CD4-positive, alpha-beta T cell treated with Interleukin-15 for 1 hour (primary cell): ENCODE results near the gene ESRRA.
"Not testable (repeated sequence)": the region's sequence is repeated elsewhere in the genome, so short reads cannot be mapped to it uniquely, and the experiment has no call there.

ENCODE experiments used
- DNase-seq: peaks from one replicate; pipeline ENCODE4 v3.0.0-alpha.2; 2020

ESRRA gene

GRCh38 chr11:64314146-64314804 is 9.0 kb downstream of the ESRRA start:
- no peak for DNase-seq

DNA sequence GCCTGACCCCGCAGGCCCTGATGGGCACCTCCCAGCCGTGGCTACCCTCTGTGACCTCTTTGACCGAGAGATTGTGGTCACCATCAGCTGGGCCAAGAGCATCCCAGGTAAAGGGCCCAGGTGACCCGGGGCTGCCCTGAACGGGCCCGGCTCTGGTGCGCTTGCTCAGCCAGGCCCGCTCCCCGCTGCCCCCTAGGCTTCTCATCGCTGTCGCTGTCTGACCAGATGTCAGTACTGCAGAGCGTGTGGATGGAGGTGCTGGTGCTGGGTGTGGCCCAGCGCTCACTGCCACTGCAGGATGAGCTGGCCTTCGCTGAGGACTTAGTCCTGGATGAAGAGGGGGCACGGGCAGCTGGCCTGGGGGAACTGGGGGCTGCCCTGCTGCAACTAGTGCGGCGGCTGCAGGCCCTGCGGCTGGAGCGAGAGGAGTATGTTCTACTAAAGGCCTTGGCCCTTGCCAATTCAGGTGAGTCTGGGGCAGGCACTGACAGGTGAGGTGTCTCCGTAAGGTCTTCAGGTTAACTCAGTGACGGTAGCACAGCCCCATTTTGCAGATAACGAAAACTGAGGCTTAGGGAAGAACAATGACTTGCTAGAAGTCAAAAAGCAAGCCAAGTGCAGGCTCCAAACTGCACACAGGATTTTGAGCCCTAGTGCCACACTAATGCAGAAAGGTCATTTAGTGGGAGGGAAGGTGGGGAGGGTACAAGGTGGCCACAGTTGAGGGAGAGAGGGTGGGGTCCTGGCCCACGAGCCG is 9.7 kb downstream of the ESRRA start:
- DNase-seq = no peak

- DNase-seq = not testable (repeated sequence)
Measured at GRCh38 chr11:64315667-64316526, 10.6 kb downstream of the ESRRA start.

DNA sequence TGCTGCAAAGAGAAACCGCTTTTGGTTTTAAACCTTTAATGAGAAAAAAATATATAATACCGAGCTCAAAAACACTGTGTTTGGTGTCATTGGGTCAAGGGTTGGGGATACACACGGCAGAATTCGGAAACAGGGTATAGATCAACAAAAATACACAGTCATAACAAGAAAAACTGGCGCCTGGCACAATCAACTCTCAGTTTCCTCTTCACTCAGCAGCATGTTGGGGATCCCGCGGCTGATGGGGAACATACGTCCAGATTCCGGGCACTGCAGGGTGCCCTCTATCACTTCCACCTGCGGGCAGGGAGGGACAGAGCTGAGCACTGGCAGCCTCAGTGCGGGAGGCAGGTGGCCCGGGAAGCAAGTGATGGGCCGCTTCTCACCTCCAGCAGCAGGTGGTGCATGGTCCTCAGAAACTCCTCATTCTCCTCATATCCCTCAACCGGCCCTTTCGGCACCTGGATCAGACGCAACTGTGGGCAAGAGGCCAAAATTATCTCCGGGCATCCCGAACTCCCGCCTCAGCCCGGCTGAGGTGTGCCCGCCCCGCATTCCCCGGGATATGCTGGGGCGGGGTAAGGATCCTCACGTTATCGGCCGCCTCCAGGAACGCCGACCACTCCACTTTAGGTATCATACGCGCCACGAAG is 11.5 kb downstream of the ESRRA start:
- peak; percentile 53 for DNase-seq

- peak; percentile 98 for DNase-seq
Measured at GRCh38 chr11:64317325-64317960, 12.1 kb downstream of the ESRRA start, which contains the start of gene TRMT112. TSS of gene TRMT112 (minus strand) at chr11:64317559. CDS start at chr11:64317526, 33 bp downstream.

GRCh38 chr11:64317961-64318765 is 12.8 kb downstream of the ESRRA start, which contains the start of gene PRDX5:
TSS of gene PRDX5 (plus strand) at chr11:64318121. CDS start at chr11:64318216, 95 bp downstream.
- DNase-seq = peak; percentile 98

DNA sequence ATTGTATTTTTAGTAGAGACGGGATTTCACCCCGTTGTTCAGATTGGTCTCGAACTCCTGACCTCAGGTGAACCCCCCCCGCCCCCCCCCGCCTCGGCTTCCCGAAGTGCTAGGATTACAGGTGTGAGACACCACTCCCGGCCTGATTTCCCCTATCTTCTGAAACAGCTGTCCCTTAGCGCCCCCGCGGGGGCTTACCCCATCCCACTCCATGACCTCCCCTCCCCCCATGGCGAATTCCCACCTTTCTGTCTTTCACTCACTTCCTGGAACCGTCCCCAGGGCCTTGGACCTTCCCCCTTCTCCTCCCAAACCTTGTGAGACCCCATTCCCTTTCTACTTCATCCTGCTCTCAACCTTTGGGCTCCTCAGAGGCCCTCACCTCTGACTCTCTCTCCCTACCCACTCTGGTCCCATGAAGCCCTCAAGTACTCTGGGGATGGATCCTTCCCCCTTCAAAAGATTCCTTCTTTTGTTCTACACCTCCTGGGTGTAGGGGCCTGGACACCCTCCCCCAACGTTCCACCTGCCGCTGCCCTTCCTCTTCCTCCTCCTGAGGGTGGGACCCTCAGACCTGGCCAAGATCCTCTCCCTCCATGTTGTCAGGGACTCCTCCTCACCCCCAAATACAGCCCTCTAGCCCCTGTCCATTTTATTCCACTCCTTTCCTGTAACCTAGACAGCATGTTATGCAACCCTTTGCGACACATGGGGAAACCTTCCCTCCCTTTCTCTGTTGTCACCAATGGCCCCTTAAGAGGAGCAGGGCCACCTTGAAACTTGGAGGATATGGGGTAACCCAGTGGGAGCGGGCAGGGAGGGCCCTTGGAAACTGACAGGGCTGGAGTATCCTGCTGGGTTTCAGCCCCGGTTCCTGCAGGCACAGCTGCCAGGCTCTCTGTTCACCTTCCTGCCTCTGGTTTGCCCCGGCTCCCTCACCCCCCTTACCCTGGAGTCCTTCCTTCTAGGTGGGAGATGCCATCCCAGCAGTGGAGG is 13.7 kb downstream of the ESRRA start:
- DNase-seq = no peak

GRCh38 chr11:64320556-64320955 is 15.2 kb downstream of the ESRRA start:
- DNase-seq = no peak

DNA sequence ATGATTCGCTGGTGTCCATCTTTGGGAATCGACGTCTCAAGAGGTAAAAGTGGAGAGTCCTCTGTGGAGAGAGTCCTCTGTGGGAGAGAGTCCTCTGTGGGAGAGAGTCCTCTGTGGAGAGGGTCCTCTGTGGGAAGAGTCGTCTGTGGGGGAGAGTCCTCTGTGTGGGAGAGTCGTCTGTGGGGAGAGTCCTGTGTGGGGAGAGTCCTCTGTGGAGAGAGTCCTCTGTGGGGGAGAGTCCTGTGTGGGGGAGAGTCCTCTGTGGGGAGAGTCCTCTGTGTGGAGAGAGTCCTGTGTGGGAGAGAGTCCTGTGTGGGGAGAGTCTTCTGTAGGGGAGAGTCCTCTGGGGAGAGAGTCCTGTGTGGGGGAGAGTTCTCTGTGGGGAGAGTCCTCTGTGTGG is 15.7 kb downstream of the ESRRA start:
- DNase-seq = no peak

DNA sequence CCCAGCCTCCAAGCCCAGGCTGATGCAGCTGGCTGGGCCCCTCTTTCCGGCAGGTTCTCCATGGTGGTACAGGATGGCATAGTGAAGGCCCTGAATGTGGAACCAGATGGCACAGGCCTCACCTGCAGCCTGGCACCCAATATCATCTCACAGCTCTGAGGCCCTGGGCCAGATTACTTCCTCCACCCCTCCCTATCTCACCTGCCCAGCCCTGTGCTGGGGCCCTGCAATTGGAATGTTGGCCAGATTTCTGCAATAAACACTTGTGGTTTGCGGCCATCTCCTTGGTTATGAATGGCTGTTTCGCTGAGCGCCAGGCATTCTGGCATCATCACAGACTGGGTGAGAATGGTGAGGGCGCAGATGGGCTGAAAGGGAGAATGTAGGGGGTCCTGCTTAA is 16.2 kb downstream of the ESRRA start:
- DNase-seq = no peak

DNA sequence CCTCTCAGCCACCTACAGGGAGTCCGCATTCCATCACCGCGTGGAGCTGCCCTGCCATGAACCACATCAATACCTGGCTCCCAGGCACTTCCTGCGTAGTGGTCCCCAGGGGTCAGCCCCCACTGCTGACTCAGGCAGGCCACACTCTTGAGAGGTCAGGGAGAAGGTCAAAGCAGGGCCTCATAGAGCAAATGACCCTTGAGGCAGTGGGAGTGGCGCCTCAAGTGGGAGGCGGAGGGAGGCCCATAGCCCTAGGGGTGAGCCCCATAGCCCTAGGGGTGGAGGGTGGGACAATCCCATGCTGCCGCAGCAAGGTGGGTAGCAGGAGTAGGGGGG is 17.6 kb downstream of the ESRRA start:
- no peak for DNase-seq

DNA sequence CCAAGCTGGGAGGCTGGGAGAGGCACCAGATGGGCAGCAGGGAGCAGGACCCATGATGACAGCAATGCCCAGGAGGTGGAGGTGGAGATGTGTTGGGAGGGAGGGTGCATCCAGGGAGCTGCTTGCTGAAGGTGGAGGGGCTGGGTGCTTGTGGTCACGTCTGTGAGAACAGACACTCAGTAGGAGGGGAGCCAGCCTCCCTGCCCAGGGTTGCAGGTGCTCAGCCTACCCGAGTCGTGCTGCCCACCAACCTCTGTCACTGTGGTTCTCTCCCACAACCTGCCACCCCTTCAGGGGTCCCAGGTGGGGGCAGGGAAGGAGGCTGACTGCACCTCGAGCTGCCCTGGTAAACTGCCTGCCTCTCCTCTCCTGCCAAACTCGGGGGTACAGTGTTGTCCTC is 18.0 kb downstream of the ESRRA start:
- DNase-seq = no peak

DNA sequence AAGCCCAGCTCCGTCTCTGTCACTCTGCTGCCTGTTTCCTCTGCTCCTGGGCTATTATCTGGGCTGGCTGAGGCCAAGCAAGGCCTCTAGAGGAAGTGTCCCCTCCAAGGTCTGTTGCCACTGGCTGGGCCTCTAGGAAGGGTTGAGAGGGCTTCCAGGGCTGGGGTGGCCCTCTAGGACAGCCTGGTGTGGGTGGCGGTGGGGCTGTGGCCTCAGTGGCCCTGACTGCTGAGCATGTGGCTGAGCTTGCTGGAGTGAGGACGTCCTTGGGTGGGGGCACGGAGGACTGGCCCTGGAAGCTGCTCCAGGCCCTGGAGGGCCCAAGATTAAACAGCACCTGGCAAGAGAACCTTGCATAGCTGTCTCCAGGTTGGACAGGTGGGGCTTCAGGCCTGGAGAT is 18.7 kb downstream of the ESRRA start:
- DNase-seq = not testable (repeated sequence)

GRCh38 chr11:64324692-64325469 is 19.6 kb downstream of the ESRRA start:
- no peak for DNase-seq

DNA sequence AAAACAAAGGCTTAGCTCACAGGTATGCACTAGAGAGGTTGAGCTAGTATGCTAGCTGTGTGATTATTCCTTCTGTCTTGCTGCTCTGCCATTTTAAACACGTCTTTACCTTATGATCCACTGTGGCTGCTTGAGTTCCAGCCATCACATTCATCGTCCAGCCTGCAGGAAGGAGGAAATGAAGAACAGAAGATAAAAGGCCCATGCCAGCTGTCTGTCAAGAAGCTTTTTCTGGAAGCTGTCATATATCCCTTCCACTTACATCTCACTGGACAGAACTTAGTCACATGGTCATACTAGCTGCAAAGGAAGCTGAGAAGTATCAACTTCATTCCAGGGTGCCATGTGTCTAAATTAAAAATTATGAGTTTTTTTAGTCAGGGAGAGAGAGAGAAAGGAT is 22.1 kb downstream of the ESRRA start:
- no peak for DNase-seq

- DNase-seq = no peak
Measured at GRCh38 chr11:64327993-64328392, 22.7 kb downstream of the ESRRA start.

DNA sequence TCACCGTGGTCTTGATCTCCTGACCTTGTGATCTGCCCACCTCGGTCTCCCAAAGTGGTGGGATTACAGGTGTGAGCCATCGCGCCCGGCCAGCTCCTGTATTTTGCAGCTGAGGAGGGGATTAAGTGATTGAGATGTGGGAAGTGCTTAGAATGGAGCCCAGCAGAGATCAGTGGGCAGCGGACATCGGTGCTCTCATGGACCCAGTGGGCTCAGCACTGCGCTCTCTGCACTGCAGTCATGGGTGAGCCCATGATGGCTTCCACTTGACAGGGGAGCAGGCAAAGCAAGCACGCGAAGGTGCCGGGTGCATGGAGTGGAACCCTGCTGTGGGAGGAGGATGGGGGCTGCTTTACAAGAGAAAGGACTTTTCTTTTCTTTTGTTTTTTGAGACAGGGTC is 25.6 kb downstream of the ESRRA start:
- DNase-seq = no peak

DNA sequence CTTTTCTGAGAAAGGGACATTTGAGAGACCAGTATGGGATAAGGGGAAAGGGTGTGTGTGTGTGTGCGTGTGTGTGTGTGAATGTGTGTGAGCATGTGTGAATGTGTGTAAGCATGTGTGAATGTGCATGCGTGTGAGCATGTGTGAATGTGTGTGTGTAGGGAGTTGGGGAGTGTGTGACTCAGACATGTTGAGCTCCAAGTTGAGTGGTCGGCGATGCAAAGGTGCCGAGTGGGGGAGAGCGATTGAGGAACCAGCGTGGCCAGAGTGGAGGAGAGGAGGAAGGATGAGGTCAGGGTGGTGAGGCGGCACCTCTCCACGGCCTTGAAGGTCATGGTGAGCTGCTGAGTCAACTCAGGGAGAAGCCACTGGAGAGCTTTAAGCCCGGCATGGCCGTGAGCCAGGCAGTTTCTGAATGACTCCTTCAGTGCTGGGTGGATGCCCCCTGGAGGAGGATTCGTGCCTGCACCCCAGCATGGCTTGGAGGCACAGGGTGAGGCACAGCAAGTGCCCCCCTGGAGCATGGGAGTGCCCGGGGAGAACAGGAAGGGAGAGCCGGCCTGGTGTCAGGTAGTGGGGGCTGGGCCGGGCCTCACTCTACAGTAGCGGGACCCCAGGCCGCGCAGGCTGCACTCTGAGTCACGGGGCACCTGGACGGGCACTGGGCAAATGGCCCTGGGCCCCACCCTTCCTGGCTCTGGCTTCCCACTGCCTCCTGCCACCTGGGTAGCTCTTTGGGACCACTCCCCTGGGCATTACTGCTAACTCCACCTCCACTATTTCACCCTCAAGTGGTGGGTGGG is 26.4 kb downstream of the ESRRA start:
- peak; percentile 85 for DNase-seq

- DNase-seq = no peak
Measured at GRCh38 chr11:64333556-64333955, 28.2 kb downstream of the ESRRA start.
